Astrocyte of the spinal cord (primary cell): ENCODE results near the gene PEPD.

Experiments used
- DNase-seq: peaks from one replicate; pipeline ENCODE4 v3.0.0; 2011; ENCODE audit warnings: low read depth, low spot score
- H3K4me3 ChIP-seq: 2 replicates; pipeline ENCODE4 v1.5.1; 2011; ENCODE audit warnings: low read depth, mild to moderate bottlenecking, low read length, moderate library complexity
- in situ Hi-C: cut with HindIII; loops from 2 replicates; pipeline ENCODE4 v1.10.0; 2017; ENCODE audit warnings: low sequenced_read_pairs
- TF ChIP-seq, protein P1 (sequence below): IDR thresholded peaks from 2 replicates; pipeline ENCODE4 v1.5.1; 2012; ENCODE audit warnings: low read depth, mild to moderate bottlenecking, low read length, inconsistent platforms

PEPD gene

DNA sequence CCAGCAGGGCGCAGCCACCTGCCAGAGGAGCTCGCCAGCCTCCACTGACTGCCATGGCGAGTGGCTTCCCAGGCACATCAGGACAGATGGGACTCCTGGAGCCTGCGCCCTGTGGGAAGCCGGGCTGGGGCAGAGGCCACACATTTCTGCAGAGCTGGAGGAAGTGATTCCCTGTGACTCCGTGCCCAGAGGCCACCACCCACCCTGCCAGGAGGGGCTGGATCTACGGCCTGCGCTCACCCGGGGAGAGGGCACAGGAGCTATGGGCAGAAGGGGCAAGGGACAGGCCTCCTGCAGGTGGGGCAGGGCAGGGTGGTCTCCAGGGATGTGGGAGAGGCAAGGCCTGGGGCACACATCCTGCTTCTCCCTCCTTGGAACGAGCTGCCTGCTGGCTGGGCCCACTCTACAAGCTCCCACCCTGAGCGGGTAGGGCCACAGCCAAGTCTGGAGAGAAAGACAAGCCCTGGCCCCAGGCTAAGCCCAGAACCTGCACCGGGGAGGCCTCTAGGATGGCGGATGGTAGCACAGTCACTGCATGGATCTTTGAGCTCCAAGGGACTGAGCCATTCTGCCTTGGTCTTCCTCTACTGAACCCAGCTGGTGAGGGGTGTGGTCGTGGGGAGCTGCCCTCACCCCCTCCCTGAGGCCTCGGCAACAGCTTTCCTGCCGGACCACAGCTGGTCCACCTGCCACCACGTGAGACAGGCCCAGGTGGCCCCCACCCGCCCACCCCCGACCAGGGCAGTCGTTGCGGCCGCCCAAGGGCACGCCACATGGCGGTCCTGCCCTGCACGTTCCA, 107.5 kb downstream of the PEPD start:
- no peak overlapping the region for H3K4me3 ChIP-seq
- DNase-seq, result no peak
- TF ChIP-seq, protein P1, sequence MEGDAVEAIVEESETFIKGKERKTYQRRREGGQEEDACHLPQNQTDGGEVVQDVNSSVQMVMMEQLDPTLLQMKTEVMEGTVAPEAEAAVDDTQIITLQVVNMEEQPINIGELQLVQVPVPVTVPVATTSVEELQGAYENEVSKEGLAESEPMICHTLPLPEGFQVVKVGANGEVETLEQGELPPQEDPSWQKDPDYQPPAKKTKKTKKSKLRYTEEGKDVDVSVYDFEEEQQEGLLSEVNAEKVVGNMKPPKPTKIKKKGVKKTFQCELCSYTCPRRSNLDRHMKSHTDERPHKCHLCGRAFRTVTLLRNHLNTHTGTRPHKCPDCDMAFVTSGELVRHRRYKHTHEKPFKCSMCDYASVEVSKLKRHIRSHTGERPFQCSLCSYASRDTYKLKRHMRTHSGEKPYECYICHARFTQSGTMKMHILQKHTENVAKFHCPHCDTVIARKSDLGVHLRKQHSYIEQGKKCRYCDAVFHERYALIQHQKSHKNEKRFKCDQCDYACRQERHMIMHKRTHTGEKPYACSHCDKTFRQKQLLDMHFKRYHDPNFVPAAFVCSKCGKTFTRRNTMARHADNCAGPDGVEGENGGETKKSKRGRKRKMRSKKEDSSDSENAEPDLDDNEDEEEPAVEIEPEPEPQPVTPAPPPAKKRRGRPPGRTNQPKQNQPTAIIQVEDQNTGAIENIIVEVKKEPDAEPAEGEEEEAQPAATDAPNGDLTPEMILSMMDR, result no peak
- in situ Hi-C loops, result no loop called here

DNA sequence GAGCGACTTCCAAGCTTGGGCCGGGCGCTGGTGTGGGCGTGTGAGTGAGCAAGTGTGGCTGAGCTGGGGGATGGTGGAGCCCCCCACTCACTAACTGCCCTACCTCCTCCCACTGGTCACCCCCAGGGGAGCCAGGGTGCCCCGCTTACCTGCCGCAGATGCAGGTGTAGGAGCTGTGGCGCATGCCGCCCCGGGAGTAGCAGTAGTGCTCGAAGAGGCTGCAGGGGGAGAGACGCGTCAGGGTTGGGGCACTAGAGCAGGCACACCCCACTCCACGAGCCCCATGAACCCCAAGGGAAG, 108.2 kb downstream of the PEPD start:
- no peak for DNase-seq
- TF ChIP-seq, protein P1, result no peak
- no peak overlapping the region for H3K4me3 ChIP-seq
- in situ Hi-C loops, result no loop called here

DNA sequence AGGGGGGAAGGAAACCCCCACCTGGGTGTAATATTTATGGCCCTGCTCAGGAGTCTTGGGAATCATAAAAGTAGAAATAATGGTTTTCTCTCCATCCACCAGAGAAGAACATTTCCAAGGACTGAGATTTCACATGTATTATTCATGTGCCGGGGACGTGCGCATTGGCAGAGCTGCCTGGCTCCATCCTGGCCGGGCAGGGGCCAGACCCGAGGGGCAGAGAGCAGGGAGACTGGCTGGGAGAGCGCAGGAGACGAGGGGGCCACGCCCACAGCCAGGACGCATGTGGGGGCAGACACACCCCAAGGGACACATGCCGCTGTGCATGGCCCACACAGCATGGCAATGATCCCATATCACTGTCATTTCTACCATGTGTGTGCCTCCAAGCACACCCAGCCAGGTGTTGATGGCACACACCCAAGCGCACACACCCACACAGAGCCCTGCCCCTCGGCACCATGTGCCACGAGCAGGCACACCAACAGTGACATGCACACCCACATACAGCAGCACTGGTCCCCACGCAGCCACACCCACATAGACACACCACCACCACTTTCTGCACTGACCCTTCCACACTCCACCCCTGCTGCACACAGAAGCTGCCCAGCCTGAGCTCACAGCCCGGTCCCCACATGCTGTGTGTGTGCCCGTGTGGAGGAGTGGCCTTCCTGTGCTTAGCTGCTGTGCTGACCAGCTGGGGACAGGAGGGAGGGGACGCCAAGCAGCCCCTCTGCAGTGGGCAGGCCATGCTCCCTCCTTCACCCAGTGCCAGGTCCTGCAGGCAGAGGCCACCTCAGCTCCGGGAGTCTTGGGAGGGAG, 108.8 kb downstream of the PEPD start:
- TF ChIP-seq, protein P1, result no peak
- DNase-seq, result no peak
- no peak overlapping the region for H3K4me3 ChIP-seq
- in situ Hi-C loops, result no loop called here

DNA sequence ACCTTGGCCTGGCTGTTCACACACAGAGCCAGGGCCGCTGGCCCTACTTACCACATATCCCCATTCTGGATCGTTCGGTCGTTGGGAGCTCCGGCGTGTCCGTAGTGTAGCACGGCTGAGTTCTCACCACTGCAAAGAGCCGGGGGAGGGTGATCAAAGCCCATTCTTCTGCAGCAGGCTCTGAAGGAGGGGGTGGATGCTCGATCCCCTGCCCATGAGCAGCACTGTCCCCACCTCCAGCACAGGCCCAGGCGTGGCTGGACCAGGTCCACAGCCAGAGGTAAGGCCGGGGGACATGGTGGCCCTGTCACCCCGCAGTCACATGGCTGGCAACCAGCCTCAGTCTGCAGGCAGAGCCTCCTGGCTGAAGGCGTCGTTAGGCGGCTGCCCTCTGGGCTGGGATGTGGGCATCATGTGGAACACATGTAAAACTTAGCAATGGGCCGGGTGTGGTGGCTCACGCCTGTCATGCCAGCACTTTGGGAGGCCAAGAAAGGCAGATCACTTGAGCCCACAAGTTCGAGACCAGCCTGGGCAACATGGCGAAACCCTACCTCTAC, 109.9 kb downstream of the PEPD start:
- DNase-seq, result no peak
- TF ChIP-seq, protein P1, result no peak
- H3K4me3 ChIP-seq, result no peak overlapping the region
- in situ Hi-C loops, result no loop called here

DNA sequence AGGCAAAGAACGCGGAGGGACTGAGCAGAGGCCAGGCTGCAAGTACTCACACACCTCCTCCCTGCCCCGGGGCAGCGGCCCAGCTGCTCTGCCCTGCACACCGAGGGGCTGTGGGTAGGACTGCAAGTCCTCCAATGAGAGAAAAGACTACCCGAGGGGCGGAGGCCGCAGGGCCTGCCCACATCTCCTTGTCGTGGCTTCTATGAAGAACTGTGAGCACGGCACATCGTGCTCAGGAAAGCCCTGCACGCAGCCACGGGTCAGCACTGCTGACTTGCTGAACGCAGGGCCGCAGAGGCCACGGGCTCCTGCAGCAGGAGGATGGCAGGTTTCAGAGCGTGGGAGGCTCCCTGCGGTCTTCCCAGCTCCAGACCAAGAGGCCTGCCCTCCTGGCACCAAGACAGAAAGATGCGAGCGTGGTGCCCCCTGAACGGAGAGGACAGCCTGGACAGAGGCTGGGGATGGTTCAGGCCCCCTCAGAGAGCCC, 110.6 kb downstream of the PEPD start:
- no peak overlapping the region for H3K4me3 ChIP-seq
- DNase-seq, result no peak
- TF ChIP-seq, protein P1, result no peak
- in situ Hi-C loops, result no loop called here

DNA sequence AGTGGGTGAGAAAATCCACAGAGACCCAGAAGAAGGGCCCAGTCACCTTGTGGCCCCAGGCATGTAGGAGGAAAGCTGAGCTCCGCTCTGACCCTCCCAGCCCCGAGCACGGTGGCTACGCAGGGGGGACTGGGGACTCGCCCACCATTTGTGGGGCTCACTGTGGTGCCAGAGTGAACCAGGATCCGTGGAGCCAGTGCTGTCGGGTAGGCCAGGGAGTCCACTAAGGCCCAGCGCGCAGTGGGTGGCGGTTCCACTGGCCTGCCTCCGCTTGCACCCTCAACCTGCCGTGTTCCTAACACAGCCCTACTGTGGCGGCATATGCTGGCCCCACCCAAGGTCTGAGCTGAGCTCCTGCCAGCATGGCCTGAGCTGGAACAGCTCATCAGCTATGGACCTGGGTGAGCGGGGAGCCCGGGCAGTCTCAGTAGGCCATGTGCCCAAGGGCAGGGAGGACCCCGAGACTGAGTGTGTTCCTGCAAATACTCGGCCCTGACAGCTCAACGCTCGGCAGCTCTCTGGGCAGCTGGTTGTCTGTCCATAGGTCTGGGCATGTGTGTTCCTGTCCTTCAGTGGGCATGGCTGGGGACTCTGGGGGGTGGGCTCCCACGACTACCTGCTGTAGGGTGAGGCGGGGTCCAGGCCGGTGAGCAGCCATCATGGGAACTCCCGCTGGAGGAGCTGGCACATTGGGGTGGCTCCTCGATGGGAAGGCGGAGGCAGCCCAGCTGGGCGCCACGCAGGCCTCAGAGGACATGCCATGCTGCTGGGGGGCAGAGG, 111.5 kb downstream of the PEPD start:
- TF ChIP-seq, protein P1, result no peak
- no peak overlapping the region for H3K4me3 ChIP-seq
- no peak for DNase-seq
- in situ Hi-C loops, result no loop called here
